GM18520 (cell line): Measurements from ENCODE around the gene FHOD3.

Experiments
- ATAC-seq: cut with Tn5 transposase; IDR thresholded peaks from one replicate; pipeline ENCODE4 v1.9.1; 2021; ENCODE audit not compliant: unreplicated experiment

FHOD3 gene

GRCh38 chr18:36610661-36611060, 313.1 kb downstream of the FHOD3 start:
- ATAC-seq, result no peak

GRCh38 chr18:36613069-36613468, 315.6 kb downstream of the FHOD3 start:
- ATAC-seq, result no peak

GRCh38 chr18:36613810-36614209, 316.3 kb downstream of the FHOD3 start:
- no peak for ATAC-seq

DNA sequence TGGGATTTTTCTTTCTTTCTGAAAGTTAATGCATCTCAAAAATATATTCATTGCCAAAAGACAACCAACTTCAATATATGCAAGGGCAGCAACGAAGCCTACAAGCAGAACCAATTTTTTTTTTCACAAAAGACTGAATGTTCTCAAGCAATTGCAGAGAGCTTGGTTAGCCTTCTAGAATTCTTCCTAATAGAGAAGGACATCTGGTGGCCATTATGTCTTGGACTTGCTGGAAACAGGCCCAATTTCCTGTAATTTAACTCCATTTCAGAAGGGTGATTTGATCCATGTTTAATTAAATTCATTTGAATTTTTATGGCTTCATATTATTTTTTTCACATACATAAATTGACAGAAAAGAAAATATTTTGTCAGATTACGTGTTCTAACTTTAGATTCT, 323.3 kb downstream of the FHOD3 start:
- no peak for ATAC-seq

DNA sequence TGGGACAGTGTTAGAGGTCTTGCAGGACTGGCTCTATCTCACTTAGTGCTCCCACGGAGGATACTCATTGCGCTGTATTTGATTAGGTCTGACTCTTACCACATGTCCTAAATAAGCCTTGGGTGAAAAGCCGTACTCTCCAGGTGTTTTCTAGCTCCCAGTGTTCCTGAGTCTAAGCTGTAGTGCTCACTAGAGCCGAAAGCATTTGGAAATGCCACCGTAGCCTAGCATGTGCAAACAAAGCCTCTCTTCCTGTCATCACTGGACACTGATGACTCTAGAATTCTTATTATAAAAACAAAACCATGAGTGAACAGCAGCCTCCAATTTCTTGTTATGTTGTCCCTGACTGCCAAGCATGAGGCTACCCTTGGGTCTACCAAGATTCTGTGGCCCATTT, 325.1 kb downstream of the FHOD3 start:
- ATAC-seq, result no peak

DNA sequence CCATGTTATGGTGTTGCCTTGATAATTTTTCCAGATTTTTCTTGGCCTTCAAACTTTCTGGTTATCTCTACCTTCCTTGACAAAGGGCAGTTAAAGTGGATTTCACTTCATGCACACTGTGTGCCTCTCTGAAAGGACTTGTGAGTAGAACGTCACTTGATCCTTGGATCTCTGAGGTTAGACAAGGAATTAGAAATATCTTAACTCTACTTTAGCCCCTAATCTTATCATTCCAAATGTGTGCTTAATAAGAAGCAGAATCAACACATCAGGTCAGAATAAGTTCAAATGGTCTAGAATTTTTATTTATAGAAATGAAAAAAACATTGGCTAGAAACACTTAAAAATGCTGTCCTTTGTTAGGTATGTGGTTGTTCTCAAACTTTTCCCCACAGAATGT, 325.6 kb downstream of the FHOD3 start:
- ATAC-seq, result no peak

- ATAC-seq, result no peak
Observed at GRCh38 chr18:36623681-36624190, 326.2 kb downstream of the FHOD3 start.

DNA sequence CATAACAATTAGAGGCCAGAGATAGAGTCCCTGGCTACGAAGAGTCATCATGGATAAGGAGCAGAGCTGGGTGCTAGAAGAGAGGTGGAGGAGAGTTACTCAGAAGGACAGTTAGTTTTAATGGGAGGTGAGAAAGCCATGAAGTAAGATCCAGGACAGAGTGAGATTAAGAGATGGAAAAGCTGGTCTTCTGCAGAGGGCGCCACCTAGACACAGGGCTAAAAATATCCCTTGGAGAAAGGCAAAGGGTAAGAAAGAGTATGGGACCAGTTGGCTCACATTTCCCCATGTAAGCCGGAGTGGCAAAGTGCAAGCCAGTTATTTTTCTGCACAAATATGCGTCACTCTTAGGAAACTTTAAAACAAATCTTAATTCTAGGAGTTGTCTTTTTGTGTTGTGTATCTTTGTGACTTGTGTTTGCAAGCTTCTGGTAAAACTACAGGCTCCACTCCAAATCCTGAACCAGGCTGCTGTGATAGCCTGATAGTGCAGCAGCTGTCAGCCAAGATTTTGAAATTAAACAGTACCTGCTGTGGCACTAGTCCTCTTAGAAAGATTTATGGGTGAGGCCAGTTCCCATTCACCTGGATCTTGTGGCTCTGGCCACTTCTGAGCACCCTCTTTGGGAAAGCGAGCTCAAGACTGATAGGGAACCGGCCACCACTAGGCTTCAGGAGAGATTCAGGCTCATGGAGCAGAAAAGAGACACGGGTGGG, 327.1 kb downstream of the FHOD3 start:
- ATAC-seq, result no peak

DNA sequence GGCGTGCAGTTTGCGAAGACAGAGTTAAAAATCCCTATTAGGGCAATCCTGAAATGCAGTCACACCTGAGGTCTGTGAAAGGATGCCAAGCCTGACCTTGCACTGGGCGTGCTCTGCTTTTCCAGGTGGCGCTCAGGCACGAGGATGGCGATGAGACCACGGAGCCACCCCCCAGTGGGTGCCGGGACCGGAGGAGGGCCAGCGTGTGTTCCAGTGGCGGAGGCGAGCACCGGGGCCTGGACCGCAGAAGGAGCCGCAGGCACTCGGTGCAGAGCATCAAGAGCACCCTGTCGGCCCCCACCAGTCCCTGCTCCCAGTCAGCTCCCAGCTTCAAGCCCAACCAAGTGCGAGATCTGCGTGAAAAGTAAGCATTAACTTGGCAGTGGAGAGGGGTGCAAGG, 327.9 kb downstream of the FHOD3 start:
- no peak for ATAC-seq

- ATAC-seq, result no peak
Observed at GRCh38 chr18:36627637-36628036, 330.1 kb downstream of the FHOD3 start.

DNA sequence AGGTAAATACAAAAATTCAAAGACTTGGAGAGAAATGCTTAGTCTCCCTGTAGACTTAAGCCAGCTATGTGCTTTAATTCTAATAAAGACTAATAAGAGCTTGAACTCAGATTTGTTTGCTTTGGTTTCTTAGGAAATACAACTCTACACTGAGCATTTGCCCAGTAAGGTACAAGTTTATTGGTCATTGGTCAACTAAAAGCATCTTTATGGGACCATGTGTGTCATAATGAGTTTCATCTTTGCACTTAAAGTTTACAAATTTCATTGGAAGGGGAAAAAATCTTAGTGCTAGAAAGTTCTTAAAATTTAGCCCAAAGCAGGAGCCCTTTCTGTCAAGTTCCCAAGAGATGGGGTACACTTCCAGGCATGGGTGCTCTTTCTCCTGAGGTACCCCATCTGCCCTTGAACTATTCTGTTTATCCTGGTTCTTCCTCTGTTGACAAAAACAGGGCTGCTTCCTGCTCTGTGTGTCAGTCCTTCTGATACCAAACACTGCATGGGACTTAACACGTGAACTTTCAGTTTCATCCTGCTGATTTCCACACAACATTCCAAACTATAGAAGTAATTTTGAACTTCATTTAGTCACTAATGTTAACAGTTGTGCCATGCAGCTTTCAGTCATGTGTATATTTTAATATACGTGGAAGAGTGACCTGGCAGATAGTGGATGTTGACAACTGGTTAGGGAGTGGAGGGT, 331.1 kb downstream of the FHOD3 start:
- ATAC-seq, result no peak

- ATAC-seq, result no peak
Observed at GRCh38 chr18:36629138-36629530, 331.6 kb downstream of the FHOD3 start.

DNA sequence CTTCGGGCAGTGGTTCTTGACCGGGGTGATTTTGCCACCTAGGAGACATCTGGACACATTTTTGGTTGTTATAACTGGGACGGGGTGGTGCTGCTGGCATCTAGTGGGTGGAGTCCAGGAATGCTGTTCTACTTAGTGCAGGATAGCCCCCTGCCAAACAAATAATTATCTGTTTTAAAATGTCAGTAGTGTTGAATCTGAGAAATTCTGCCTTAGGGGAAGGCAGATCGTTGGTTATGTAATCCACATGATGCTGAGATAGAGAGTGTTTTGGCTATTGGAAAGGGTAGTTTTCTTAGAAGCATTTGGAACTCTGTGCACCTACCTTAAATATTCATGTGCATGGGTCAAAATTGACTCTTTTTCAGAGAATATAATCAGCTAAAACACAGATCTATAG, 332.3 kb downstream of the FHOD3 start:
- ATAC-seq, result no peak

DNA sequence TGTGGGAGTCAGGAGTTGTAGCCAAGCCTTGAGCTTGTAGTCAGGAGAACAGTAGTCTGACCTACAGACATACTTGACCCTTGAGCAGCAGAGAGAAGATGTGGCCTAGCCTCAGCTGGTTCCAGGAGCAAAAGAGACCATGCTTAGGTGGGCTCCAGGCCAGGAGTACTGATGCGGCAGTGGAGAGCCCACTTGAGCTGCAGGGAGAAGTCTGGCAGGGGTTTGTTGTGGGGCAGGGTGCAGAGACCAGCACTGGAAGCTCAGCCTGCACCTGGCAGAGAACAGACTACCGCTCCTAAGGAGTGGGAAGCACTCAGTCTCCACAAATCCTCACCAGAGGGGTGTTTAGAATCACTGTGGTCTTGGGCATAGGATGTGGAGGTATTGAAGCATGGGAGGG, 333.4 kb downstream of the FHOD3 start:
- ATAC-seq, result no peak

- no peak for ATAC-seq
Observed at GRCh38 chr18:36633961-36634412, 336.5 kb downstream of the FHOD3 start.

- ATAC-seq, result no peak
Observed at GRCh38 chr18:36634573-36635216, 337.2 kb downstream of the FHOD3 start.

DNA sequence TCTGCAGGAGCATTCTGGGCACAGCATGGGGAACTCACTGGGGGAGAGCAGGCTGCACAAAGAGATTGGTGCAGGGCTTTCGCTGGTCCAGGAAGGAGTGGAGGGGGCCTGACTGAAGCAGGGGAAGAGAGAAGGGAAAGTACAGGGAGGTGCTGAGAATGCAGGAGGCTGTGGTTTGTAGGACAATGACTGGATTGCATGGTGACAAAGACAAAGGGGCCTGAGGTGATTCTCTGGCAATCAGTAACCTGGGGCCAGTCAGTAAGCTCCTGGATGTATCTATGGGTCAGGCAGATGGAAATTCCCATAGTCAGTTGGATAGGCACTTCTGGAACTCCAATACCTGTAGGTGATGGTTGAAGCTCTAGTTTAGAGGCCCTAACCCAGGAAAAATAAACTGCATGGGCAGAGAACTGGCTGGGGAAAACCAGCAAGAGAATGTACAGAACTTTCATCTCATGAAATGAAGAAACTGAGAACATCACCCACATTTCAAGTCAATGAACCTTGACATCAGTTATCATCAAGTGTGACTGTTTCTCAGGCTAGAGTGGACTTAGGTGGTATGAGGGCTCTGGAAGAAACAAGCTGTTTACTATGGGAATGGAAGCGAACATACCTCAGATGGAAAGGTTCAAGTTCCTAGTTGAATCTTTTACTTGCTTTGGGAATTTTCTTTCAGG, 338.0 kb downstream of the FHOD3 start:
- peak; percentile 19 for ATAC-seq

DNA sequence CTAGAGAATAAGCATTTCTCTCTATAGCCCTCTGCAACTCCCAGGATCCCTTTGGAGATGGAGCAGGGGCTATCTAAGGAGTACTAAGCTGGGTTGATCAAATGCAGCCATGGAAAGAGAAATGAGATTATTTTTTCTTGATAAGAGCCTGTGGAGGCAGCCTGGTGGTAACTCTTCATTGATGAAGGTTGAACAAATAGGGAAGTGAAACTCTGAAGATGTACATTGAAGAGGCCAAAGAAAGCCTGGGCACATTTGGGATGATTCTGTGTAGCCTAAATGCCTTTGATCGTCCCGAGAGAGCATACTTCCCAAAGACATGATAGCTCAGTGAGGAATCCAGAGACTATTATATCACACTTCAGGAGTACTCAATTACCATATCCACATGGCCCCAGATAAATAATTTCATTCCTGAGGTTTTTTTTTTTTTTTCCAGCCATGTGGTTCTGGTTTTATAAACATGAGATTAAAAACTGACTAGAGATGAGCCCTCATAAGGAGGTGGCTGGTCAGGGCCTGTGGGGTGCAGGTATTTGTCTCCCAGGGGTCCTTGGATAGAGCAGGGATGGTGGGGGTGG, 338.8 kb downstream of the FHOD3 start:
- ATAC-seq, result no peak

GRCh38 chr18:36638224-36638623, 340.7 kb downstream of the FHOD3 start:
- ATAC-seq, result peak; percentile 93

DNA sequence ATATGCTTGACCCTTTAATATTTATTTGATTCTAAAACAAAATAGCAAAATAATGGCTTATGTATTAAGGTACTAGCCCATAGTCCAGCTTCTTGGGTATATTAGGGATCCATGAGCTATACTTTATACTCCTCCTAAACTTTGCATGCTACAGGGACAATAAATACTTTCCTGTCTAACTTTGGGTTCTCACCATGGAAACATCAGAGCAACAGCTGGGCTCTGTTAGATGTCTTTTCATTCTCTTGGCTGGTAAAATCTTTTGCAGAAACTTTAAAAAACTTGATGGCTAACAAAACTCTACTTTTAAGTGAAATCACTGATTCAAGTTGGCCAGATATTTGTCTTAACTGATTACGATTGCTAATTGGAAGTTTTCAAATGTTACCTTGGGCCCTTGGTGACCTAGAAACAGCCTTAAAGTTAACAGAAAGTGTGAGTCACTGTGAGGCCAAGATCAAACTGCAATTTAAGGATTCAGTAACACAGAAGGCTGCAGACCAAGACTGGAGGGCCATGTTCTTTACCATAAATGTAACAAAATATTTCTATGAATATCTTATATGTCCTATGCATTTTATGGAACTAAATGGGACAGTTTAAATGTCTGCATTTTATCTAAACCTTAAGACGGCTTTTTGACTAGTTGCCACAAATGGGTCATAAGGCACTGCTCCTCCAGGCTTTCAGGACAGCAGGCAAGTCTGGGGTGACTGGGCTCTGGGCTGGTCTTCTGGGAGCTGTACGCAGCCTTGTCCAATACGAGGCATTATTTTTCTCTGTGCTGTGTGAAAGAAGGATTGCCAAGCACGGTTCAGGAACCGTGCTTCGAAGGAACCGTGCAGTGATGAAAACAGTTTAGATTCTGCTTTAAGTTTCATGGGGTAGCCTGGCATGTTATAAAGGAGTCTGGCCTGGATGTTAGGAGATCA, 342.8 kb downstream of the FHOD3 start:
- no peak for ATAC-seq
